ENCODE measurements around the gene FZD4.

FZD4 gene

GRCh38 chr11:86904001-86904400 is 51.2 kb downstream of the FZD4 start:
- DNase-seq: no peak

GRCh38 chr11:86902345-86902744 is 52.9 kb downstream of the FZD4 start:
- no peak for DNase-seq

- DNase-seq: no peak
These were observed 53.6 kb downstream of the FZD4 start for GRCh38 chr11:86901599-86901998.

- DNase-seq: no peak
These were observed 55.0 kb downstream of the FZD4 start for GRCh38 chr11:86900162-86900561.

GRCh38 chr11:86898689-86899088 is 56.5 kb downstream of the FZD4 start:
- no peak for DNase-seq

- DNase-seq: no peak
These were observed 58.8 kb downstream of the FZD4 start for GRCh38 chr11:86896441-86896841.

All from activated naive CD4-positive, alpha-beta T cell treated with anti-CD3 and anti-CD28 coated beads, Interleukin-2, amount 50 U/mL, for 16 hours (primary cell).